Stimulated activated effector memory CD8-positive, alpha-beta T cell treated with anti-CD3 and anti-CD28 coated beads, Interleukin-12 subunit alpha, Interleukin-12 subunit beta, amount 100 ng/mL, for 72 hours (primary cell): Measurements from ENCODE around the gene FAM110C.
"Not testable (repeated sequence)": the region's sequence is repeated elsewhere in the genome, so short reads cannot be mapped to it uniquely, and the experiment has no call there.

Source experiments
- ATAC-seq: fragments of 150-1000 bp; cut with Tn5 transposase; 2 replicates; pipeline ENCODE4 v1.10.0; 2021
- DNase-seq, 2 donors: peaks; one replicate each; pipeline ENCODE4 v3.0.0; 2021 to 2022; ENCODE audit warnings: low spot score in 2 of 2
- H3K27ac Mint-ChIP-seq: one replicate; pipeline ENCODE4 v1.8.0; 2022; ENCODE audit warnings: mild to moderate bottlenecking, mixed read lengths
- H3K36me3 Mint-ChIP-seq: one replicate; pipeline ENCODE4 v1.8.0; 2022; ENCODE audit warnings: mild to moderate bottlenecking, mixed read lengths
- H3K4me1 Mint-ChIP-seq: one replicate; pipeline ENCODE4 v1.8.0; 2022; ENCODE audit warnings: mixed read lengths
- H3K4me3 Mint-ChIP-seq: one replicate; pipeline ENCODE4 v1.8.0; 2022; ENCODE audit warnings: mild to moderate bottlenecking, mixed read lengths
- H3K9me3 Mint-ChIP-seq: one replicate; pipeline ENCODE4 v1.8.0; 2022; ENCODE audit warnings: mixed read lengths

Gene FAM110C

GRCh38 chr2:46471-47345, at the start of gene FAM110C:
Gene FAM110C (minus strand): TSS chr2:46505. CDS start chr2:46385, 120 bp downstream.
- no peak within 1 kb of the TSS for H3K27ac Mint-ChIP-seq
- no peaks in the 10 kb centered on the region for H3K36me3 Mint-ChIP-seq
- H3K4me3 Mint-ChIP-seq, result peak within 1 kb of the TSS; percentile 74
- peaks cover 23% of the 10 kb centered on the region for H3K4me1 Mint-ChIP-seq
- DNase-seq (no peak), ATAC-seq (peak; percentile 68)
- no peaks in the 10 kb centered on the region for H3K9me3 Mint-ChIP-seq

GRCh38 chr2:92326-92725, 46.0 kb upstream of the FAM110C start:
- Mint-ChIP-seq H3K4me3 (no peak overlapping the region), H3K4me1 (no peaks in the 10 kb centered on the region), H3K9me3 (no peaks in the 10 kb centered on the region), H3K36me3 (no peaks in the 10 kb centered on the region), H3K27ac (no peak overlapping the region)
- ATAC-seq (no peak), DNase-seq (no peak)

GRCh38 chr2:90645-91312, 44.5 kb upstream of the FAM110C start:
- no peaks in the 10 kb centered on the region for H3K9me3 Mint-ChIP-seq
- no peak overlapping the region for H3K27ac Mint-ChIP-seq
- H3K4me1 Mint-ChIP-seq, result no peaks in the 10 kb centered on the region
- no peak for ATAC-seq
- no peaks in the 10 kb centered on the region for H3K36me3 Mint-ChIP-seq
- no peak overlapping the region for H3K4me3 Mint-ChIP-seq
- DNase-seq, result no peak

- H3K27ac Mint-ChIP-seq, result no peak overlapping the region
- ATAC-seq, result no peak
Observed at GRCh38 chr2:85761-86160, 39.5 kb upstream of the FAM110C start.

GRCh38 chr2:84121-84520, 37.8 kb upstream of the FAM110C start:
- DNase-seq (no peak), ATAC-seq (no peak)
- H3K4me3 Mint-ChIP-seq, result no peak overlapping the region
- H3K27ac Mint-ChIP-seq, result no peak overlapping the region
- no peaks in the 10 kb centered on the region for H3K9me3 Mint-ChIP-seq
- H3K36me3 Mint-ChIP-seq, result no peaks in the 10 kb centered on the region
- H3K4me1 Mint-ChIP-seq, result no peaks in the 10 kb centered on the region

More at GRCh38 chr2:85761-86160, 39.5 kb upstream of the FAM110C start:
- no peak overlapping the region for H3K4me3 Mint-ChIP-seq
- DNase-seq, result no peak
- H3K9me3 Mint-ChIP-seq, result no peaks in the 10 kb centered on the region
- no peaks in the 10 kb centered on the region for H3K36me3 Mint-ChIP-seq
- no peaks in the 10 kb centered on the region for H3K4me1 Mint-ChIP-seq

- H3K4me3 Mint-ChIP-seq, result no peak overlapping the region
Observed at GRCh38 chr2:80971-81736, 34.8 kb upstream of the FAM110C start.

GRCh38 chr2:80378-80777, 34.1 kb upstream of the FAM110C start:
- Mint-ChIP-seq H3K4me3 (no peak overlapping the region), H3K4me1 (no peaks in the 10 kb centered on the region), H3K36me3 (no peaks in the 10 kb centered on the region), H3K27ac (no peak overlapping the region), H3K9me3 (no peaks in the 10 kb centered on the region)
- DNase-seq (no peak), ATAC-seq (no peak)

More at GRCh38 chr2:80971-81736, 34.8 kb upstream of the FAM110C start:
- H3K27ac Mint-ChIP-seq, result no peak overlapping the region
- no peaks in the 10 kb centered on the region for H3K36me3 Mint-ChIP-seq
- no peaks in the 10 kb centered on the region for H3K4me1 Mint-ChIP-seq
- no peaks in the 10 kb centered on the region for H3K9me3 Mint-ChIP-seq
- ATAC-seq (no peak), DNase-seq (no peak)

GRCh38 chr2:71309-72035, 25.2 kb upstream of the FAM110C start:
- H3K4me1 Mint-ChIP-seq, result no peaks in the 10 kb centered on the region
- no peak for DNase-seq
- no peak overlapping the region for H3K4me3 Mint-ChIP-seq
- H3K27ac Mint-ChIP-seq, result no peak overlapping the region
- no peak for ATAC-seq
- H3K36me3 Mint-ChIP-seq, result no peaks in the 10 kb centered on the region
- no peaks in the 10 kb centered on the region for H3K9me3 Mint-ChIP-seq

- no peak overlapping the region for H3K27ac Mint-ChIP-seq
- H3K4me3 Mint-ChIP-seq, result no peak overlapping the region
- ATAC-seq (no peak), DNase-seq (no peak)
- H3K4me1 Mint-ChIP-seq, result no peaks in the 10 kb centered on the region
- no peaks in the 10 kb centered on the region for H3K36me3 Mint-ChIP-seq
- no peaks in the 10 kb centered on the region for H3K9me3 Mint-ChIP-seq
Observed at GRCh38 chr2:69366-70344, 23.4 kb upstream of the FAM110C start.

GRCh38 chr2:68637-69036, 22.3 kb upstream of the FAM110C start:
- H3K4me1 Mint-ChIP-seq, DNase-seq, H3K9me3 Mint-ChIP-seq, H3K4me3 Mint-ChIP-seq, H3K27ac Mint-ChIP-seq, H3K36me3 Mint-ChIP-seq, ATAC-seq: not testable (repeated sequence)

GRCh38 chr2:66853-67252, 20.5 kb upstream of the FAM110C start:
- DNase-seq, result no peak
- Mint-ChIP-seq H3K27ac (no peak overlapping the region), H3K36me3 (no peaks in the 10 kb centered on the region), H3K9me3 (no peaks in the 10 kb centered on the region), H3K4me3 (no peak overlapping the region), H3K4me1 (no peaks in the 10 kb centered on the region)
- ATAC-seq, result no peak

- H3K4me3 Mint-ChIP-seq, result no peak overlapping the region
- H3K4me1 Mint-ChIP-seq, result no peaks in the 10 kb centered on the region
- ATAC-seq (no peak), DNase-seq (no peak)
- H3K27ac Mint-ChIP-seq, result no peak overlapping the region
- H3K36me3 Mint-ChIP-seq, result no peaks in the 10 kb centered on the region
- H3K9me3 Mint-ChIP-seq, result no peaks in the 10 kb centered on the region
Observed at GRCh38 chr2:65121-65520, 18.8 kb upstream of the FAM110C start.

- Mint-ChIP-seq H3K4me3 (no peak overlapping the region), H3K4me1 (no peaks in the 10 kb centered on the region), H3K36me3 (no peaks in the 10 kb centered on the region), H3K9me3 (peaks cover 2% of the 10 kb centered on the region), H3K27ac (no peak overlapping the region)
- ATAC-seq, result peak; percentile 62
- no peak for DNase-seq
Observed at GRCh38 chr2:55587-56448, 9.5 kb upstream of the FAM110C start.
